GM12865 (cell line): ENCODE results near the gene FAM193A.

ENCODE experiments used
- DNase-seq: peaks from one replicate; pipeline ENCODE4 v3.0.0; 2010; ENCODE audit warnings: low read depth
- H3K4me3 ChIP-seq: 2 replicates; pipeline ENCODE4 v1.5.1; 2011; ENCODE audit warnings: mild to moderate bottlenecking, low read depth, low read length, control low read depth
- TF ChIP-seq, protein P1 (sequence below): IDR thresholded peaks from 2 replicates; pipeline ENCODE4 v1.5.1; 2011; ENCODE audit warnings: low read length, control low read depth, low read depth, inconsistent platforms; ENCODE audit not compliant: insufficient read depth; ENCODE audit errors: missing control alignments

Gene FAM193A

DNA sequence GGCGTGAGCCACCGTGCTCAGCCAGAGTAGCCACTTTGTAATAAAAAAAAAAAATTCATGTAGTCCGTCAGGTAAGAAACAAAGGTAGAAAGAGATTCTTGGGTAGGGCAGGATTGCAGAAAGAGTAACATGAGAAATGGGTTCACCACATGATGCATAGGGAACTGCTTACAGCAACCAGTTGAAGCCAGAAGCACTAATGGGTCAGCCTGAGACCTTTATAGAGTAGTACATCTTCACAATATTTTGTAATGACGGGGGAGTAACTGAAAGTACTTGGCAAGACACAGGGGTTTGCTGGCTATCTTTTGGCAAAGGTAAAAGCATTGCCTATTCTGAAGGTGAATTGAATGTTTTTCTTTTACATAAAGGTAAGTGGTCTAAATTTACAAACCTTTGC, 29.1 kb downstream of the FAM193A start:
- H3K4me3 ChIP-seq = no peak overlapping the region
- DNase-seq = no peak
- TF ChIP-seq, protein P1, sequence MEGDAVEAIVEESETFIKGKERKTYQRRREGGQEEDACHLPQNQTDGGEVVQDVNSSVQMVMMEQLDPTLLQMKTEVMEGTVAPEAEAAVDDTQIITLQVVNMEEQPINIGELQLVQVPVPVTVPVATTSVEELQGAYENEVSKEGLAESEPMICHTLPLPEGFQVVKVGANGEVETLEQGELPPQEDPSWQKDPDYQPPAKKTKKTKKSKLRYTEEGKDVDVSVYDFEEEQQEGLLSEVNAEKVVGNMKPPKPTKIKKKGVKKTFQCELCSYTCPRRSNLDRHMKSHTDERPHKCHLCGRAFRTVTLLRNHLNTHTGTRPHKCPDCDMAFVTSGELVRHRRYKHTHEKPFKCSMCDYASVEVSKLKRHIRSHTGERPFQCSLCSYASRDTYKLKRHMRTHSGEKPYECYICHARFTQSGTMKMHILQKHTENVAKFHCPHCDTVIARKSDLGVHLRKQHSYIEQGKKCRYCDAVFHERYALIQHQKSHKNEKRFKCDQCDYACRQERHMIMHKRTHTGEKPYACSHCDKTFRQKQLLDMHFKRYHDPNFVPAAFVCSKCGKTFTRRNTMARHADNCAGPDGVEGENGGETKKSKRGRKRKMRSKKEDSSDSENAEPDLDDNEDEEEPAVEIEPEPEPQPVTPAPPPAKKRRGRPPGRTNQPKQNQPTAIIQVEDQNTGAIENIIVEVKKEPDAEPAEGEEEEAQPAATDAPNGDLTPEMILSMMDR = no peak

- DNase-seq = no peak
- TF ChIP-seq, protein P1 = no peak
These were observed 33.6 kb downstream of the FAM193A start for GRCh38 chr4:2570036-2570435.

GRCh38 chr4:2570551-2571222, 34.2 kb downstream of the FAM193A start:
- no peak for DNase-seq

More at GRCh38 chr4:2570036-2570435, 33.6 kb downstream of the FAM193A start:
- H3K4me3 ChIP-seq = no peak overlapping the region

DNA sequence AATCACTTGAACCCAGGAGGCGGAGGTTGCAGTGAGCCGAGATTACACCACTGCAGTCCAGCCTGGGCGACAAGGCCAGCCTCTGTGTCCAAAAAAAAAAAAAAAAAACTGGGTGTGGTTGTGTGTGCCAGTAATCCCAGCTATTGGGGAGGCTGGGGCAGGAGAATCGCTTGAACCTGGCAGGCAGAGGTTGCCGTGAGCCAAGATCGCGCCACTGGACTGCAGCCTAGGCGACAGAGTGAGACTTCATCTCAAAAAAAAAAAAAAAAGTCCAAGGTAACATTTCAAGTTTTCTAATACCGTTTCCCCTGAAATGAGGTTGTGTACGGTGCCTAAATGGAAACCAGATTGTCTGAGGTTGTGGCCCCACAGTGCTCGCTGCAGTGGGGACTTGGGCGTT, 35.6 kb downstream of the FAM193A start:
- TF ChIP-seq, protein P1 = no peak
- no peak for DNase-seq
- H3K4me3 ChIP-seq = no peak overlapping the region

More at GRCh38 chr4:2570551-2571222, 34.2 kb downstream of the FAM193A start:
- TF ChIP-seq, protein P1 = no peak
- no peak overlapping the region for H3K4me3 ChIP-seq

- TF ChIP-seq, protein P1 = no peak
- no peak overlapping the region for H3K4me3 ChIP-seq
- no peak for DNase-seq
These were observed 36.4 kb downstream of the FAM193A start for GRCh38 chr4:2572866-2573265.

- TF ChIP-seq, protein P1 = no peak
- H3K4me3 ChIP-seq = no peak overlapping the region
- no peak for DNase-seq
These were observed 37.6 kb downstream of the FAM193A start for GRCh38 chr4:2574009-2574408.

DNA sequence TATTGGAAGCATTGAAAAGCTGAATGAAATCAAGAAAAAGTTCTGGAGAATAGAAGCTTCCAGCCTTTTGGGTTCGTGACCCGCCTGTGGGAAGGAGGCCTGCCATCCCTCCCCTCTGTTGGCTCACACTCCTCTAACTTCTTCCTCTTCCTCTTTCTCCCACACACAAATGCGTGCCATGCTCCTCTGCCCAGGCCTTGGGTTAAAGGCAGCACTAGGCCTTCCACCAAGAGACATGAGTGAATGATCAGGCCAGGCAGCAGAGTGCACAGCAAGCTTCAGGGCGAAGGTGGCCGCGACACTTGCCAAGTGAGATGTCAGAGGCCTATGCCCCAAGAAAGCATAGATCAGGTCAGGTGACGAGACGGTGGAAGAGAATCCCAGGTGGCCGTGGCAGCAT, 38.4 kb downstream of the FAM193A start:
- TF ChIP-seq, protein P1 = no peak
- H3K4me3 ChIP-seq = no peak overlapping the region
- no peak for DNase-seq
